ENCODE data around the gene KCNQ2. TPM values are rescaled to one million over a fixed set of nuclear protein-coding genes. Genes with fewer than 3 reads are reported as not detected.

Gene KCNQ2
- total RNA-seq, 1 donor from 2014 or later = not detected

- ATAC-seq (no peak), DNase-seq (no peak)
- H3K27ac ChIP-seq = no peak overlapping the region
- H3K9me3 ChIP-seq = no peaks in the 10 kb centered on the region
- no peaks in the 10 kb centered on the region for H3K4me1 ChIP-seq
- intact Hi-C loops (cut with DNase I) = no loop called here
- TF ChIP-seq CTCF (IDR thresholded peaks at IDR 0.05) = no peak
- peaks cover 22% of the 10 kb centered on the region for H3K27me3 ChIP-seq (ENCODE audit: low read depth)
- no peak overlapping the region for H3K4me3 ChIP-seq
- H3K36me3 ChIP-seq = no peaks in the 10 kb centered on the region
Observed at GRCh38 chr20:63351811-63352591, 120.5 kb downstream of the KCNQ2 start.

GRCh38 chr20:63351326-63351700 is 121.1 kb downstream of the KCNQ2 start:
- intact Hi-C loops (cut with DNase I) = no loop called here
- no peak overlapping the region for H3K27ac ChIP-seq
- H3K4me3 ChIP-seq = no peak overlapping the region
- H3K9me3 ChIP-seq = no peaks in the 10 kb centered on the region
- peaks cover 27% of the 10 kb centered on the region for H3K27me3 ChIP-seq (ENCODE audit: low read depth)
- no peaks in the 10 kb centered on the region for H3K4me1 ChIP-seq
- no peaks in the 10 kb centered on the region for H3K36me3 ChIP-seq
- no peak for TF ChIP-seq CTCF (IDR thresholded peaks at IDR 0.05)
- DNase-seq (no peak), ATAC-seq (no peak)

- Histone ChIP-seq H3K9me3 (no peaks in the 10 kb centered on the region), H3K27ac (no peak overlapping the region), H3K4me3 (no peak overlapping the region), H3K4me1 (peaks cover under 1% of the 10 kb centered on the region), H3K36me3 (no peaks in the 10 kb centered on the region), H3K27me3 (ENCODE audit: low read depth) (peaks cover 33% of the 10 kb centered on the region)
- no peak for TF ChIP-seq CTCF (IDR thresholded peaks at IDR 0.05)
- DNase-seq (no peak), ATAC-seq (no peak)
- intact Hi-C loops (cut with DNase I) = no loop called here
Observed at GRCh38 chr20:63350597-63351325, 121.7 kb downstream of the KCNQ2 start.

Other genes with a start within 250 kb of the KCNQ2 start
- 15.9 TPM for gene BIRC7, start 236.8 kb downstream of the KCNQ2 start, total RNA-seq
- gene NKAIN4, start 218.2 kb downstream of the KCNQ2 start, total RNA-seq = not detected
- 66.2 TPM for gene ARFGAP1, start 199.8 kb downstream of the KCNQ2 start, total RNA-seq
- gene COL20A1, start 179.5 kb downstream of the KCNQ2 start, total RNA-seq = not detected
- not detected for gene CHRNA4, start 111.3 kb downstream of the KCNQ2 start, total RNA-seq
- gene EEF1A2, start 26.4 kb upstream of the KCNQ2 start, total RNA-seq = 0.77 TPM
- 305 TPM for gene PPDPF, start 48.1 kb upstream of the KCNQ2 start, total RNA-seq
- gene PTK6, start 64.7 kb upstream of the KCNQ2 start, total RNA-seq = 4.2 TPM
- gene SRMS, start 75.1 kb upstream of the KCNQ2 start, total RNA-seq = not detected
- gene FNDC11, start 81.5 kb upstream of the KCNQ2 start, total RNA-seq = 1.3 TPM
- 59.6 TPM for gene HELZ2, start 101.6 kb upstream of the KCNQ2 start, total RNA-seq
- 9.7 TPM for gene GMEB2, start 154.4 kb upstream of the KCNQ2 start, total RNA-seq
- gene STMN3, start 180.8 kb upstream of the KCNQ2 start, total RNA-seq = 12.1 TPM
- gene RTEL1, start 185.7 kb upstream of the KCNQ2 start, total RNA-seq = 23.8 TPM
- 5.3 TPM for gene TNFRSF6B, start 224.0 kb upstream of the KCNQ2 start, total RNA-seq
- 44.3 TPM for gene ARFRP1, start 235.3 kb upstream of the KCNQ2 start, total RNA-seq
- gene ZGPAT, start 235.4 kb upstream of the KCNQ2 start, total RNA-seq = 27.2 TPM

All from lower lobe of right lung (tissue), 2 donors.